Thoracic aorta (tissue), 2 donors: ENCODE measurements around the gene SEC24D. TPM values are rescaled to one million over a fixed set of nuclear protein-coding genes. Genes with fewer than 3 reads are reported as not detected.
A peak's percentile ranks its signal among the peaks of the same experiment; 100 is the strongest.

Experiments used
- ATAC-seq: fragments of 150-250 bp; one replicate; pipeline ENCODE4 v1.8.0; 2017; ENCODE audit warnings: low read depth; ENCODE audit not compliant: insufficient number of reproducible peaks, low FRiP score
- DNase-seq: peaks from one replicate; pipeline ENCODE4 v3.0.0-alpha.2; 2020; ENCODE audit warnings: low spot score
- H3K27ac ChIP-seq, 2 donors: fragments of 200-600 bp; sonication (generic); 1 replicate in 1 of 2; 2 replicates in 1 of 2; pipeline ENCODE4 v1.5.1; 2016; ENCODE audit warnings: mild to moderate bottlenecking in 2 of 2, moderate library complexity in 2 of 2
- H3K27me3 ChIP-seq: fragments of 200-600 bp; sonication (generic); replicated peaks from 2 replicates; pipeline ENCODE4 v1.6.0; 2016; ENCODE audit warnings: mild to moderate bottlenecking; ENCODE audit not compliant: insufficient read depth
- H3K36me3 ChIP-seq: fragments of 200-600 bp; sonication (generic); one replicate; pipeline ENCODE4 v1.5.1; 2016
- H3K4me1 ChIP-seq, 2 donors: fragments of 200-600 bp; sonication (generic); 1 replicate in 1 of 2; 2 replicates in 1 of 2; pipeline versions ENCODE4 v1.5.1 to v1.6.0; 2016; ENCODE audit warnings: low read depth in 2 of 2, mild to moderate bottlenecking in 1 of 2; ENCODE audit not compliant: control insufficient read depth in 1 of 2
- H3K4me3 ChIP-seq: fragments of 200-600 bp; sonication (generic); 2 replicates; pipeline ENCODE4 v1.5.1; 2016; ENCODE audit warnings: mild to moderate bottlenecking
- H3K9me3 ChIP-seq: fragments of 200-600 bp; sonication (generic); 2 replicates; pipeline ENCODE4 v1.5.1; 2016
- CTCF ChIP-seq: fragments of 200-600 bp; sonication (generic); IDR thresholded peaks from one replicate; pipeline ENCODE4 v1.5.1; 2019; ENCODE audit warnings: antibody characterized with exemption
- total RNA-seq, 2 donors: library from RNA; depleted of rRNA; stranded (reverse); fragments of >200 nt; gene quantifications; one replicate each; pipeline versions ENCODE4 v1.1.0 to v1.2.3, GENCODE V29; 2016

Gene SEC24D
- total RNA-seq, 2 donors from 2014 or later: 97.7 to 108 TPM

GRCh38 chr4:118850488-118851173, 14.7 kb upstream of the SEC24D start:
- ATAC-seq (no peak), DNase-seq (no peak)
- H3K9me3 ChIP-seq: no peaks in the 10 kb centered on the region
- H3K4me1 ChIP-seq: peaks cover 2 to 15% of the 10 kb centered on the region in 2 donors
- no peak for TF ChIP-seq CTCF
- no peak overlapping the region for H3K27ac ChIP-seq
- H3K27me3 ChIP-seq: no peaks in the 10 kb centered on the region
- H3K4me3 ChIP-seq: peak overlapping the region; percentile 68
- H3K36me3 ChIP-seq: no peaks in the 10 kb centered on the region

GRCh38 chr4:118849867-118850487, 14.1 kb upstream of the SEC24D start:
- H3K4me3 ChIP-seq: peak overlapping the region; percentile 68
- H3K9me3 ChIP-seq: no peaks in the 10 kb centered on the region
- ATAC-seq: no peak
- no peaks in the 10 kb centered on the region for H3K27me3 ChIP-seq
- H3K4me1 ChIP-seq: peaks cover 2 to 15% of the 10 kb centered on the region in 2 donors
- no peak for DNase-seq
- H3K36me3 ChIP-seq: no peaks in the 10 kb centered on the region
- TF ChIP-seq CTCF: no peak
- H3K27ac ChIP-seq: no peak overlapping the region

GRCh38 chr4:118848901-118849300, 13.0 kb upstream of the SEC24D start:
- H3K36me3 ChIP-seq: no peaks in the 10 kb centered on the region
- no peaks in the 10 kb centered on the region for H3K9me3 ChIP-seq
- H3K27me3 ChIP-seq: no peaks in the 10 kb centered on the region
- no peak overlapping the region for H3K4me3 ChIP-seq
- no peak for TF ChIP-seq CTCF
- DNase-seq: no peak
- no peak overlapping the region for H3K27ac ChIP-seq
- ATAC-seq: no peak
- H3K4me1 ChIP-seq: peaks cover 2 to 15% of the 10 kb centered on the region in 2 donors

- TF ChIP-seq CTCF: no peak
- peaks cover 2 to 15% of the 10 kb centered on the region in 2 donors for H3K4me1 ChIP-seq
- DNase-seq: no peak
- ATAC-seq: no peak
- no peaks in the 10 kb centered on the region for H3K36me3 ChIP-seq
- no peaks in the 10 kb centered on the region for H3K9me3 ChIP-seq
- no peak overlapping the region for H3K27ac ChIP-seq
- no peak overlapping the region for H3K4me3 ChIP-seq
- no peaks in the 10 kb centered on the region for H3K27me3 ChIP-seq
Observed at GRCh38 chr4:118848242-118848641, 12.3 kb upstream of the SEC24D start.

- peaks cover 2 to 15% of the 10 kb centered on the region in 2 donors for H3K4me1 ChIP-seq
- ATAC-seq (no peak), DNase-seq (no peak)
- H3K27me3 ChIP-seq: no peaks in the 10 kb centered on the region
- no peak overlapping the region for H3K4me3 ChIP-seq
- TF ChIP-seq CTCF: no peak
- H3K27ac ChIP-seq: no peak overlapping the region
- H3K36me3 ChIP-seq: no peaks in the 10 kb centered on the region
- no peaks in the 10 kb centered on the region for H3K9me3 ChIP-seq
Observed at GRCh38 chr4:118846979-118847378, 11.1 kb upstream of the SEC24D start.
